Measurements from ENCODE around the gene ELP2. TPM values are rescaled to one million over a fixed set of nuclear protein-coding genes. Genes with fewer than 3 reads are reported as not detected.

The ELP2 gene
- total and polyA plus RNA-seq, 4 donors, result 27.3 to 78.1 (median 50.9) TPM

DNA sequence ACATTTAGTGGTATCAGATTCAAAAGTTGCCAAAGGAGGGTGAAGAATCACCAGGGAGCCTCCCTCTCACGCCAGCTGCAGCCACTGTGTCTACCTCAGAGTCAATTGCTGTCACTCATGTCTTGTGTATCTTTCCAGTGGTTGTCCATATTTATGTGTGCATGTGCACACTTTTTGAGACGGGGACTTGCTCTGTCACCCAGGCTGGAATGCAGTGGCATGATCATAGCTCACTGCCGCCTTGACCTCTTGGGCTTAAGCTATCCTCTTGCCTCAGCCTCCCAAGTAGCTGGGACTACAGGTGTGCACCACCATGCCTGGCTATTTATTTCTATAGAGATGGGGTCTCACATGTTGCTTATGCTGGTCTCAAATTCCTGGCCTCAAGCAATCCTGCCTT is 61.6 kb downstream of the ELP2 start:
- H3K36me3 ChIP-seq (ENCODE audit: control insufficient read depth in 4 of 4, insufficient read depth in 3 of 4, low read depth in 1 of 4, low read length in 3 of 4), result peaks cover 0 to 11% (median 0%) of the 10 kb centered on the region in 4 donors
- DNase-seq (ENCODE audit: low spot score), result no peak
- H3K4me1 ChIP-seq (ENCODE audit: control insufficient read depth in 4 of 4, insufficient read depth in 4 of 4, low read length in 3 of 4), result peaks cover 4 to 21% (median 12%) of the 10 kb centered on the region in 4 donors
- no peaks in the 10 kb centered on the region for H3K9me3 ChIP-seq (ENCODE audit: control insufficient read depth in 4 of 4, low read length in 3 of 4)
- no peak overlapping the region for H3K9ac ChIP-seq (ENCODE audit: low read depth in 1 of 2, low read length in 2 of 2)
- no peak for TF ChIP-seq HNF4A (conservative IDR thresholded peaks at IDR 0.05)
- no peak for TF ChIP-seq RAD21 (IDR thresholded peaks at IDR 0.05)
- TF ChIP-seq, protein P1, sequence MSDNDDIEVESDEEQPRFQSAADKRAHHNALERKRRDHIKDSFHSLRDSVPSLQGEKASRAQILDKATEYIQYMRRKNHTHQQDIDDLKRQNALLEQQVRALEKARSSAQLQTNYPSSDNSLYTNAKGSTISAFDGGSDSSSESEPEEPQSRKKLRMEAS (IDR thresholded peaks at IDR 0.05), result no peak
- TF ChIP-seq YY1 (IDR thresholded peaks at IDR 0.05), result no peak
- no peak for TF ChIP-seq JUND (IDR thresholded peaks at IDR 0.05)
- no peak for TF ChIP-seq HNF4G (IDR thresholded peaks at IDR 0.05)
- no peak for TF ChIP-seq EGR1 (IDR thresholded peaks at IDR 0.05; ENCODE audit: low read depth in 2 of 2)
- no peak for TF ChIP-seq SP1 (IDR thresholded peaks at IDR 0.05)
- TF ChIP-seq FOXA2 (IDR thresholded peaks at IDR 0.05), result no peak
- TF ChIP-seq GABPA (IDR thresholded peaks at IDR 0.05 in 1 of 2, conservative IDR thresholded peaks at IDR 0.05 in 1 of 2), result no peak
- TF ChIP-seq FOXA1 (IDR thresholded peaks at IDR 0.05), result no peak
- TF ChIP-seq, protein P2, sequence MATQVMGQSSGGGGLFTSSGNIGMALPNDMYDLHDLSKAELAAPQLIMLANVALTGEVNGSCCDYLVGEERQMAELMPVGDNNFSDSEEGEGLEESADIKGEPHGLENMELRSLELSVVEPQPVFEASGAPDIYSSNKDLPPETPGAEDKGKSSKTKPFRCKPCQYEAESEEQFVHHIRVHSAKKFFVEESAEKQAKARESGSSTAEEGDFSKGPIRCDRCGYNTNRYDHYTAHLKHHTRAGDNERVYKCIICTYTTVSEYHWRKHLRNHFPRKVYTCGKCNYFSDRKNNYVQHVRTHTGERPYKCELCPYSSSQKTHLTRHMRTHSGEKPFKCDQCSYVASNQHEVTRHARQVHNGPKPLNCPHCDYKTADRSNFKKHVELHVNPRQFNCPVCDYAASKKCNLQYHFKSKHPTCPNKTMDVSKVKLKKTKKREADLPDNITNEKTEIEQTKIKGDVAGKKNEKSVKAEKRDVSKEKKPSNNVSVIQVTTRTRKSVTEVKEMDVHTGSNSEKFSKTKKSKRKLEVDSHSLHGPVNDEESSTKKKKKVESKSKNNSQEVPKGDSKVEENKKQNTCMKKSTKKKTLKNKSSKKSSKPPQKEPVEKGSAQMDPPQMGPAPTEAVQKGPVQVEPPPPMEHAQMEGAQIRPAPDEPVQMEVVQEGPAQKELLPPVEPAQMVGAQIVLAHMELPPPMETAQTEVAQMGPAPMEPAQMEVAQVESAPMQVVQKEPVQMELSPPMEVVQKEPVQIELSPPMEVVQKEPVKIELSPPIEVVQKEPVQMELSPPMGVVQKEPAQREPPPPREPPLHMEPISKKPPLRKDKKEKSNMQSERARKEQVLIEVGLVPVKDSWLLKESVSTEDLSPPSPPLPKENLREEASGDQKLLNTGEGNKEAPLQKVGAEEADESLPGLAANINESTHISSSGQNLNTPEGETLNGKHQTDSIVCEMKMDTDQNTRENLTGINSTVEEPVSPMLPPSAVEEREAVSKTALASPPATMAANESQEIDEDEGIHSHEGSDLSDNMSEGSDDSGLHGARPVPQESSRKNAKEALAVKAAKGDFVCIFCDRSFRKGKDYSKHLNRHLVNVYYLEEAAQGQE (IDR thresholded peaks at IDR 0.05), result no peak
- TF ChIP-seq, protein P3, sequence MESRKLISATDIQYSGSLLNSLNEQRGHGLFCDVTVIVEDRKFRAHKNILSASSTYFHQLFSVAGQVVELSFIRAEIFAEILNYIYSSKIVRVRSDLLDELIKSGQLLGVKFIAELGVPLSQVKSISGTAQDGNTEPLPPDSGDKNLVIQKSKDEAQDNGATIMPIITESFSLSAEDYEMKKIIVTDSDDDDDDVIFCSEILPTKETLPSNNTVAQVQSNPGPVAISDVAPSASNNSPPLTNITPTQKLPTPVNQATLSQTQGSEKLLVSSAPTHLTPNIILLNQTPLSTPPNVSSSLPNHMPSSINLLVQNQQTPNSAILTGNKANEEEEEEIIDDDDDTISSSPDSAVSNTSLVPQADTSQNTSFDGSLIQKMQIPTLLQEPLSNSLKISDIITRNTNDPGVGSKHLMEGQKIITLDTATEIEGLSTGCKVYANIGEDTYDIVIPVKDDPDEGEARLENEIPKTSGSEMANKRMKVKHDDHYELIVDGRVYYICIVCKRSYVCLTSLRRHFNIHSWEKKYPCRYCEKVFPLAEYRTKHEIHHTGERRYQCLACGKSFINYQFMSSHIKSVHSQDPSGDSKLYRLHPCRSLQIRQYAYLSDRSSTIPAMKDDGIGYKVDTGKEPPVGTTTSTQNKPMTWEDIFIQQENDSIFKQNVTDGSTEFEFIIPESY (IDR thresholded peaks at IDR 0.05), result no peak
- no peak for TF ChIP-seq TAF1 (conservative IDR thresholded peaks at IDR 0.05)
- TF ChIP-seq, protein P4, sequence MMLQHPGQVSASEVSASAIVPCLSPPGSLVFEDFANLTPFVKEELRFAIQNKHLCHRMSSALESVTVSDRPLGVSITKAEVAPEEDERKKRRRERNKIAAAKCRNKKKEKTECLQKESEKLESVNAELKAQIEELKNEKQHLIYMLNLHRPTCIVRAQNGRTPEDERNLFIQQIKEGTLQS (IDR thresholded peaks at IDR 0.05), result no peak
- no peak for TF ChIP-seq NR2F2 (IDR thresholded peaks at IDR 0.05)
- TF ChIP-seq RXRA (IDR thresholded peaks at IDR 0.05), result no peak
- TF ChIP-seq, protein P5, sequence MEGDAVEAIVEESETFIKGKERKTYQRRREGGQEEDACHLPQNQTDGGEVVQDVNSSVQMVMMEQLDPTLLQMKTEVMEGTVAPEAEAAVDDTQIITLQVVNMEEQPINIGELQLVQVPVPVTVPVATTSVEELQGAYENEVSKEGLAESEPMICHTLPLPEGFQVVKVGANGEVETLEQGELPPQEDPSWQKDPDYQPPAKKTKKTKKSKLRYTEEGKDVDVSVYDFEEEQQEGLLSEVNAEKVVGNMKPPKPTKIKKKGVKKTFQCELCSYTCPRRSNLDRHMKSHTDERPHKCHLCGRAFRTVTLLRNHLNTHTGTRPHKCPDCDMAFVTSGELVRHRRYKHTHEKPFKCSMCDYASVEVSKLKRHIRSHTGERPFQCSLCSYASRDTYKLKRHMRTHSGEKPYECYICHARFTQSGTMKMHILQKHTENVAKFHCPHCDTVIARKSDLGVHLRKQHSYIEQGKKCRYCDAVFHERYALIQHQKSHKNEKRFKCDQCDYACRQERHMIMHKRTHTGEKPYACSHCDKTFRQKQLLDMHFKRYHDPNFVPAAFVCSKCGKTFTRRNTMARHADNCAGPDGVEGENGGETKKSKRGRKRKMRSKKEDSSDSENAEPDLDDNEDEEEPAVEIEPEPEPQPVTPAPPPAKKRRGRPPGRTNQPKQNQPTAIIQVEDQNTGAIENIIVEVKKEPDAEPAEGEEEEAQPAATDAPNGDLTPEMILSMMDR (IDR thresholded peaks at IDR 0.05; ENCODE audit: low read depth, low read length, missing input control), result no peak
- no peak overlapping the region for H3K27ac ChIP-seq (ENCODE audit: low read depth in 1 of 2, low read length in 2 of 2)
- WGBS, result 97% methylated on average over 3 of the region's 3 CpGs
- H3K27me3 ChIP-seq (ENCODE audit: control insufficient read depth in 4 of 4, insufficient read depth in 4 of 4, low read length in 3 of 4), result no peaks in the 10 kb centered on the region
- H3K4me3 ChIP-seq (ENCODE audit: low read depth in 1 of 3, low read length in 3 of 3), result no peak overlapping the region

All from liver (tissue), 9 donors.